ENCODE results near the gene PTGES. TPM values are rescaled to one million over a fixed set of nuclear protein-coding genes. Genes with fewer than 3 reads are reported as not detected.
A peak's percentile ranks its signal among the peaks of the same experiment; 100 is the strongest.
"Not testable (repeated sequence)": the region's sequence is repeated elsewhere in the genome, so short reads cannot be mapped to it uniquely, and the experiment has no call there.

Gene PTGES
- total RNA-seq = 4.5 TPM
- long read RNA-seq, transcript PTGES-201 (3 exons, 1,774 nt) = major isoform, 6 of 8 reads
- long read RNA-seq, partial matches to known transcripts = 2 of 8 reads
- long read RNA-seq, other reads (novel, unspliced or antisense) = 0 of 8 reads

GRCh38 chr9:129752900-129753729, at the start of gene PTGES:
PTGES (minus strand) TSS chr9:129753042; CDS start chr9:129753012, 30 bp downstream.
- ATAC-seq (ENCODE audit: poor library complexity) (peak; percentile 94), DNase-seq (peak; percentile 87)
- intact Hi-C loops (cut with DNase I) = no loop called here

- intact Hi-C loops (cut with DNase I) = no loop called here
- ATAC-seq (ENCODE audit: poor library complexity) (no peak), DNase-seq (no peak)
These were observed 48.7 kb upstream of the PTGES start for GRCh38 chr9:129801504-129801903.

- DNase-seq (no peak), ATAC-seq (ENCODE audit: poor library complexity) (no peak)
- intact Hi-C loops (cut with DNase I) = no loop called here
These were observed 46.1 kb upstream of the PTGES start for GRCh38 chr9:129798973-129799372.

- DNase-seq; ATAC-seq (ENCODE audit: poor library complexity); intact Hi-C loops (cut with DNase I): not testable (repeated sequence)
These were observed 43.2 kb upstream of the PTGES start for GRCh38 chr9:129796029-129796428.

GRCh38 chr9:129794549-129794948, 41.7 kb upstream of the PTGES start:
- intact Hi-C loops (cut with DNase I) = no loop called here
- DNase-seq (no peak), ATAC-seq (ENCODE audit: poor library complexity) (no peak)

- no peak for DNase-seq
- ATAC-seq (ENCODE audit: poor library complexity) = no peak
- intact Hi-C loops (cut with DNase I) = loop anchor here (5.0 kb wide), 1 partner anchor 654 kb away; no protein-coding TSS in a partner anchor
These were observed 33.6 kb upstream of the PTGES start for GRCh38 chr9:129786481-129786880.

GRCh38 chr9:129785866-129786265, 33.0 kb upstream of the PTGES start:
- intact Hi-C loops (cut with DNase I) = loop anchor here (5.0 kb wide), 1 partner anchor 654 kb away; no protein-coding TSS in a partner anchor
- DNase-seq (no peak), ATAC-seq (ENCODE audit: poor library complexity) (no peak)

GRCh38 chr9:129784970-129785369, 32.1 kb upstream of the PTGES start:
- DNase-seq; ATAC-seq (ENCODE audit: poor library complexity): not testable (repeated sequence)
- intact Hi-C loops (cut with DNase I) = loop anchor here (5.0 kb wide), 2 partner anchors 143 to 653 kb away; partner anchors contain the start of gene ASB6

GRCh38 chr9:129783516-129784361, 30.9 kb upstream of the PTGES start:
- ATAC-seq (ENCODE audit: poor library complexity) (peak; percentile 96), DNase-seq (peak; percentile 68)
- intact Hi-C loops (cut with DNase I) = loop anchor here (2.0 to 5.0 kb wide), 2 partner anchors 45 to 141 kb away; partner anchors contain the start of gene ASB6

GRCh38 chr9:129781981-129782380, 29.1 kb upstream of the PTGES start:
- DNase-seq (no peak), ATAC-seq (ENCODE audit: poor library complexity) (no peak)
- intact Hi-C loops (cut with DNase I) = loop anchor here (2.0 to 5.0 kb wide), 2 partner anchors 43 to 140 kb away; partner anchors contain the start of gene ASB6

- ATAC-seq (ENCODE audit: poor library complexity) (no peak), DNase-seq (no peak)
- intact Hi-C loops (cut with DNase I) = loop anchor here (5.0 kb wide), 1 partner anchor 139 kb away; the partner anchor contains the start of gene ASB6
These were observed 28.3 kb upstream of the PTGES start for GRCh38 chr9:129781131-129781530.

- DNase-seq = no peak
- no peak for ATAC-seq (ENCODE audit: poor library complexity)
- intact Hi-C loops (cut with DNase I) = loop anchor here (5.0 kb wide), 1 partner anchor 137 kb away; the partner anchor contains the start of gene ASB6
These were observed 26.8 kb upstream of the PTGES start for GRCh38 chr9:129779560-129780190.

GRCh38 chr9:129778469-129778868, 25.6 kb upstream of the PTGES start:
- ATAC-seq (ENCODE audit: poor library complexity) (no peak), DNase-seq (no peak)
- intact Hi-C loops (cut with DNase I) = no loop called here

GRCh38 chr9:129777769-129778130, 24.9 kb upstream of the PTGES start:
- DNase-seq = no peak
- intact Hi-C loops (cut with DNase I) = no loop called here
- no peak for ATAC-seq (ENCODE audit: poor library complexity)

- DNase-seq (peak; percentile 96), ATAC-seq (ENCODE audit: poor library complexity) (peak; percentile 97)
- intact Hi-C loops (cut with DNase I) = no loop called here
These were observed 24.3 kb upstream of the PTGES start for GRCh38 chr9:129776938-129777768.

GRCh38 chr9:129776566-129776937, 23.7 kb upstream of the PTGES start:
- ATAC-seq (ENCODE audit: poor library complexity) = peak; percentile 42
- no peak for DNase-seq
- intact Hi-C loops (cut with DNase I) = no loop called here

- ATAC-seq (ENCODE audit: poor library complexity); intact Hi-C loops (cut with DNase I): not testable (repeated sequence)
These were observed 23.3 kb upstream of the PTGES start for GRCh38 chr9:129776096-129776495.

GRCh38 chr9:129775448-129775798, 22.6 kb upstream of the PTGES start:
- DNase-seq (no peak), ATAC-seq (ENCODE audit: poor library complexity) (no peak)
- intact Hi-C loops (cut with DNase I) = no loop called here

More at GRCh38 chr9:129776096-129776495, 23.3 kb upstream of the PTGES start:
- DNase-seq = not testable (repeated sequence)
